Stimulated activated CD8-positive, alpha-beta memory T cell treated with anti-CD3 and anti-CD28 coated beads, Interleukin-12 subunit alpha, Interleukin-12 subunit beta, amount 100 ng/mL, for 24 hours (primary cell): ENCODE measurements around the gene RAB3IP.
"Not testable (repeated sequence)": the region's sequence is repeated elsewhere in the genome, so short reads cannot be mapped to it uniquely, and the experiment has no call there.

Experiments used
- DNase-seq: peaks from one replicate; pipeline ENCODE4 v3.0.0-alpha.2; 2020; ENCODE audit errors: extremely low read depth

Gene RAB3IP

DNA sequence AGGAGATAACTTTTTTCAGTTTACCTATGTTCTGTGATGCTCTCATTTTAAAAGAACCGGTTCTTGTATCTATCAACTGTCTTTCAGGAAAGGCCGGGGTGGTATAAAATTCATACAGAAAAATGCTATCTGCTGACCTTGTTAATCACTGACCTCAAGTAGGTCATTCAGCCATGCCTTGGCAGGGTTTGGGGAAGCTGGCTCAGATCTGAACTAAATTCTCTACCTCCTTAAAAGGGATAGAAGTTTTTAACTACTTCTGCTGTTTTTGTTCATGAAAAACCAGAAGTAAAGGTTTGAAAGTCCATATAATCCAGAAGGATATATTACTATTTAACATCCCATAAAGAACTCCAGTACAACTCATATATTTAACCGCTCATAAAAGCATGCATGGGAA is 96.4 kb downstream of the RAB3IP start:
- DNase-seq = no peak

DNA sequence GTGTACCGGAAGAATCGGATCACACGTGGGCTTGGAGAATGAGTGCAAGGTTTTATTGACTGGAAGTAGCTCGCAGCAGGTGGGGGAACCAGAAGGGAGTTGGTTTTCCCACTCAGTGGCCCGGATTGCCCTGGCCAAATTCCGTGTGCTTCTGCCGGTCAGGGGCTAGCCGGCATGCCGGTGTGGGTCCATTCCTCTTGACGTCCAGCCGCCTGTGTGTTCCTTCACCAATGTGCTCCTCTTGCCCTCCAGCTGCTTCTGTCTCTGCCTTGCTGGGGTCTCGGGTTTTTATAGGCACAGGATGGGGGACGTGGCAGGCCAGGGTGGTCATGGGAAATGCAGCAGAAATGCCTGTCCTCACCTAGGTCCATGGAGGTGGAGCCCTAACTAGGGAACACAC is 97.4 kb downstream of the RAB3IP start:
- DNase-seq = no peak

DNA sequence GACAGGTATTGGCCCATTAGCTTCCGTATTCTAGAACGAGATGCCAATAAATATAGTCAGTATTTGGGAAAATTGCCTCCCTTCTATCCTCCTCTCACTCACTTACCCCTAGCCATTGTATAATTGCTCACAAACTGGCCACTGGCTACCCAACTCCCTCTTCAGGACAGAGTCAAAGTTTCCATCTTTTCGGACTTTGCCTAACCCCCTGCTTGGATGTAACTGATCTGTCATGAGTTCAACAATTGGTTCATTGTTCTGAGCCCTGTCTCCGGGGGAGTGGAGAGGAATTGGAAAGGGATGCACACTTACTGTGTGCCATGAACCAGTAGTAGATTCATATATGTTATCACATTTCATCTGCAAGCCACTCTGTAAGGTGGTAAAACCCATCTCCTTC is 98.5 kb downstream of the RAB3IP start:
- no peak for DNase-seq

DNA sequence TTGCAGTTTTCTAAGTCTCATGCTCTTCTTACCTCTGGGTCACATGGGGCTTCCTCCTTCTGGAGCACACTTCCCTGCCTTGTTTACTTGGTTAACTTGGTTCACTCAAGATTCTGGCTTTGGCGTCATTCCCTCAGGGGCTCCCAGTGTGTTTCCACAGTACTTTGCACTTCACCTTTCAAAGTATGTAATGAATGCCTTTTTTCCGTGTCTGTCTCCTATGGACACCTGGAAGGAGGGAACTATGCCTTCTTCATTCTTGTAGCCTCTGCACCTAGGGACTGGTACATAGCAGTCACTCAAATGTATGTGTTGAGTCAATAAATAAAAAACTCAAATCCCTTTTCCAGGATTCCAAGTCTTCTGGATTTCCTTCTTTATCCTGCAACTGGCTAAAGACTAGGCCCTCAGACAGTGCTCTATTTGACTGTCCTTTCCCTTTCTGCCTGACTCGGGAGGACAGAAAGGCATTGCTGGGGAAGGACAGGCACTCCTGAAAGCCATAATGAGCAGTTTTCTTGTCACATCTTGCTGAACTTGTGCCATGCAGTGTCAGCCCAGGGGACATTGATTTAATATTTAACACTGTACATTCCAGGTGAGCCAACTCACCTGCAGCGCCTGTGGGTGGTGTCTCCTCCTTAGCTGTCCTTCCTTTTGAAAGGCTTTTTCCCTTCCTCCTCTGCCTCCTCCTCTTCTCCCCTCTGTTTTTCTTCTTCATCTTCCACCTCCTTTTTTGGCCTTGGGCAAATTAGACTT is 99.2 kb downstream of the RAB3IP start:
- no peak for DNase-seq

DNA sequence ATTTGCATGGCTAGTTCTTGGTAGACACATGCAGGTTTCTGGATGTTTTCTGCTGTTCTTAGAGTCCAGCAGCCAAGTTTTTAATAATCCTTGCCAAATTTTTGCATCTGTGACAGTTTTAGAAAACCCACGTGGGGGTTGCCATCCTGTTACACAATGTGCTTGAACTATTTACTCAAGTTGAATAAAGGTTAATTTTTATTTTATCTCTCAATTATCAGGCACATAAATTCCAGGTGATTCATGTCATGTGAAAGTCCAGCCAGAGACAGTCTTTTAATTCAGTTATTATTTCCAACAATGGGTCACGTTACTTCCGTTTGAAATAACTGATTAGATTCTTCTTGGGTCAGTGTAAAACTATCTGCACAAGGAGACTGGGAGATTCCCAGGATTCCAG is 102.1 kb downstream of the RAB3IP start:
- DNase-seq = no peak

DNA sequence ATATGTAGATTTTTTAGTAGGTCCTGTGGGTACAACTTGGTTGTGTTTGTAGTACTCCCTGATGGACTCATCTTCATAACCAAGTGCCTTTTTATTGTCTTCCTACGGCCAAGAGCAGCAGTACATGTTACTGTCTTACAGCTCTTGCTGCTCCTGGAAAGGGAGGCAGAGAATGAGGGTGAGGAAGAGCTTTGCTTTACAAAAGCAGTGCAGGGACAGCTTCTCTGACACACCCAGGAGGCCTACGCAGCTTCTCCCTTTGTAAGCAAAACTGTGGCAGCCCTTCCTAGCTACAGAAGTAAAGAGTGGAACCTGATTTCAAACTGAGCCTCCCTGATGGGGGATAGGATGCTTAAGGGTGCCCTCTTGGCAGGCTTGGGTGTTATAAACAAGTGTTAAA is 104.9 kb downstream of the RAB3IP start:
- no peak for DNase-seq

DNA sequence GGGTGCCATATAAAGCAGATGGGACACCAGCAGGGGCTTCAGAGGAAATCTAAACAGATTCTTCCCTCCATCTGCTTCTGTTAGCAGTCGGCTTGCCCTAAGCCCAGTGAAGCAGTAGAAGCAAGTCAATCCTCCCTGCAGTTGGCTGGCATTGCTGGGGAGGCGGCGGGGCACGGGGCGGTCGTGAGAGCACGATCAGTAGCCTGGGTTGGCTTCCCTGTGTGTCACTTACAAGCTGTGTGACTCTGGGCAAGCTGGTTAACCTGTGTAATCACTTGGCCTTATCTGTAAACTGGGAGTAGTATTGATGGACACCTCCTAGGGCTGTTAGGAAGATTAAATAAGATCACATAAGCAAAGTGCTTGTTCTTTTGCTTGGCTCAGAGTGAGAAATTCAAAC is 105.8 kb downstream of the RAB3IP start:
- DNase-seq = no peak

DNA sequence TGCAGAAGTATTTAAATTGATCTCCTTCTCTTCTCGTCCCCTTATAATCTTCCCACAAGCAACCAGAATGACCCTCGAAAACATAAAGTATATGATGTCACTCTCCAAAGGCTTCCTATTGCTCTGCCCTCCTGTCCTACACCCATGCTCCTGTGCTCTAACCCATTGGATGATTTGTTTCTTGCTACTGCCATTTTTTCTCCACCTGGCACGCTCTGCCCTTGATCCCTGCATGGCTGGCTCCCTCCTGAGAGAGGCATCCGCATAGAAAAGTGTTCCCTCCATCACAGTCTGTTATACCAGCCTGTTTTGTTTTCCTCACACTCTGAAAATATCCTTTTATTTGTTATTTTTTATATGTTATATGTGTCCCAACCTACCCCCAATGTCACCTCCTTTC is 106.2 kb downstream of the RAB3IP start:
- no peak for DNase-seq

DNA sequence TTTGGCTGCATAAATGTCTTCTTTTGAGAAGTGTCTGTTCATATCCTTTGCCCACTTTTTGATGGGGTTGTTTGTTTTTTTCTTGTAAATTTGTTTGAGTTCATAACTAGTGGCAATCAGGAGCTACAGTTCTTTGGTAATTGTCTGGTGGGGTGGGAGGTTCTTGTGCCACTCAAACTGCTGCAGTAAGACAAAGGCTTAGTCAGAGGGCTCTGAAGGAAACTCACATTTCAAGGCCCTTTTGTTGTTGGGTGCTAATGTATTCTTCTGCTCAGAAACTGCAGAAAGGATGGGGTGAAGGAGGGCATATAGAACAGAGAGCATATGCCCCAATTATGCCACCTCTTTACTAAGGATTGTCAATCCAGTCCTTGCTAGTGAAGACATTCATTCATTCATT is 108.3 kb downstream of the RAB3IP start:
- no peak for DNase-seq

DNA sequence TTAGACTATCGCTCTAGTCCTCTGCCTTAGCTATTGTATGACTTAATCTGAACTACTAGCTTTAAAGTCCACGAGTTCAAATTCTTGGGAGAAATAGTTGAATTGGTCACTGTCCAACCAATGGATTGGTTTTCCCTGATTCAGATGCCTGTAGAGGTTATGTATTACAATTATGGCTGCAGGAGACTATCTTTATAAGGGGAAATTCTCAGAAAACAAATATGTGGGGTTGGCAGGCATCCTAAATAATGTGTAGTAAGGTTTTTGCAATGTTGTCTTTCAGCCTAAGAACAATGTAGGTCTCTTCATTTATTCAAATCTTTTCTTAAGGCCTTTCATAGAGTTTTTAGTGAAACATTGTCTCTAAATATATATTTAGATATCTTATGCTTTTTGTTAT is 113.3 kb downstream of the RAB3IP start:
- no peak for DNase-seq

DNA sequence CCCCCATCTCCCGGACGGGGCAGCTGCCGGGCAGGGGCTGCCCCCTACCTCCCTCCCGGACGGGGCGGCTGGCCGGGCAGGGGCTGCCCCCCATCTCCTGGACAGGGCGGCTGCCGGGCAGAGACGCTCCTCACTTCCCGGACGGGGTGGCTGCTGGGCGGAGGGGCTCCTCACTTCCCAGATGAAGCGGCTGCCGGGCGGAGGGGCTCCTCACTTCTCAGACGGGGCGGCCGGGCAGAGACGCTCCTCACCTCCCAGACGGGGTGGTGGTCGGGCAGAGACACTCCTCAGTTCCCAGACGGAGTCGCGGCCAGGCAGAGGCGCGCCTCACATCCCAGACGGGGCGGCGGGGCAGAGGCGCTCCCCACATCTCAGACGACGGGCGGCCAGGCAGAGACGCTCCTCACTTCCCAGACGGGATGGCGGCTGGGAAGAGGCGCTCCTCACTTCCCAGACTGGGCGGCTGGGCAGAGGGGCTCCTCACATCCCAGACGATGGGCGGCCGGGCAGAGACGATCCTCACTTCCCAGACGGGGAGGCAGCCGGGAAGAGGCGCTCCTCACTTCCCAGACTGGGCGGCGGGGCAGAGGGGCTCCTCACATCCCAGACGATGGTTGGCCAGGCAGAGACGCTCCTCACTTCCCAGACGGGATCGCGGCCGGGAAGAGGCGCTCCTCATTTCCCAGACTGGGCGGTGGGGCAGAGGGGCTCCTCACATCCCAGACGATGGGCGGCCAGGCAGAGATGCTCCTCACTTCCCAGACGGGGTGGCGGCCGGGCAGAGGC is 114.7 kb downstream of the RAB3IP start:
- DNase-seq = not testable (repeated sequence)

DNA sequence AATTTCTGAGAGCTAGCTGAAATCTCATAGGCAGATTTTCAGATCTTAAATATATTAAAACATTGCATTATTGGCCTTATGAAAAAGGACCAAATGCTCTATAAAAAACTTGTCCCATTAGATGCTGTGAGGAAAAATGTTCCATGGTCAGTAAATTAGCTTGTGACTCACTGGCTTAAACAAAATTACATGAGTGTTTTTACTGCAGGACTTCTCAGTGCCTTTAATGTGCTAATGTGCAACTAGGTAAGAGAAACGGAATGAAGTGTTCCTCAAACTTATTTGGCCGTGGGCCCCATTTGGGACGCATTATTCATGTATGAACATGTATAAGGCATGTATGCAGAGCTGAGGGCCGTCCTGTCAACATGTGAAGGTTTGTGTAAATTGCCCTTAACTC is 128.0 kb downstream of the RAB3IP start:
- no peak for DNase-seq

DNA sequence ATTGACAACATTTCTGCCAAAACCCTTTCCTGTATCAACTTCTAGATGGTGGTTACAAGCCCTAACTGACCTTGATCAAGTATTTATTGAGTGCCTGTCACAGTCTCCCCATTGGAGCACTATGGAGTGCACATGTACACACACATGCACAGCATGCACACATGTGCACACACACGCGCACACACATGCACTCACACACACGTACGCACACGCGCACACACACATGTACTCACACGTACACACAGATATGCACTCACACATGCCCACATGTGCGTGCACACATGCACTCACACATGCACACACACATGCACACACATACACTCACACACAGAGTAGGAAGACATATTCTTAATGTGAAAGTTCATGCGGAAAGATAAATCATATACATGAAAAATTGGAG is 130.0 kb downstream of the RAB3IP start:
- DNase-seq = no peak

DNA sequence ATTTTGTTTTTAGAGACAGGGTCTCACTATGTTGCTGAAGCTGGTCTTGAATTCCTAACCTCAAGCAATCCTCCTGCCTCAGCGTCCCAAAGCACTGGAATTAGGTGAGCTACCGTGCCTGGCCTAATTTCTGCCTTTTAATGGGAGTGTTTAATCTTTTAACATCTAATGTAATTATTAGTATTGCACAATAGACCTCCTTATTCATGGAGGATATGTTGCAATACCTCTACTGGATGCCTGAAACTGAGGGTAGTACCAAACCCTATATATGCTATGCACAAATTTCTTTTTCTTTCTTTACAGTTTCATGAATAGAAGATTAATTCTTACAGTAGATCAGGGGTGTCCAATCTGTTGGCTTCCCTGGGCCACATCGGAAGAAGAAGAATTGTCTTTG is 134.1 kb downstream of the RAB3IP start:
- DNase-seq = no peak
